K562 (cell line): ENCODE measurements around the gene SERPINH1. TPM values are rescaled to one million over a fixed set of nuclear protein-coding genes. Genes with fewer than 3 reads are reported as not detected.

Source experiments
- ATAC-seq: fragments of 200-7000 bp; cut with Tn5 transposase; 3 replicates; pipeline ENCODE4 v1.9.1; 2020; ENCODE audit warnings: moderate library complexity
- BruUV-seq: library from RNA; stranded (reverse); fragments of 400-500 nt; replicated peaks from 2 replicates; lab custom pipeline; 2021; lab: Mats Ljungman, UMichigan
- CTCF ChIA-PET: fragments of 300-600 bp; formaldehyde crosslinking; extraction: SDS; loops from one replicate; lab custom pipeline; 2021; ENCODE audit warnings: low intra/inter-chr PET ratio; lab: Yijun Ruan, JAX
- POLR2A ChIA-PET: fragments of 300-600, 350-650 bp; sonication (Branson Sonifier 250); formaldehyde crosslinking; extraction: SDS; loops from one replicate; lab custom pipeline; 2021; ENCODE audit warnings: antibody characterized with exemption, inconsistent platforms; lab: Yijun Ruan, JAX
- DNase-seq, 4 experiments: peaks; one replicate each; pipeline versions ENCODE4 v3.0.0 to v3.0.0-alpha.2; 2011 to 2018; ENCODE audit warnings: low spot score in 3 of 4, mixed read lengths in 3 of 4; ENCODE audit errors: extremely low read depth in 1 of 4
- FAIRE-seq: peaks from 2 replicates; lab custom pipeline; 2011; peaks lifted over from hg19 to GRCh38; lab: Jason Lieb, UNC
- H2AFZ ChIP-seq: 2 replicates; pipeline ENCODE4 v1.6.0; 2011; ENCODE audit warnings: low read depth, low read length, control low read depth, inconsistent platforms
- H3K27ac ChIP-seq: fragments of 200-600 bp; 3 replicates; pipeline ENCODE4 v1.8.0; 2011; ENCODE audit warnings: low read depth, mild to moderate bottlenecking, control low read depth, inconsistent platforms, low read length, moderate library complexity, mixed read lengths; ENCODE audit errors: extremely low read depth
- H3K27me3 ChIP-seq, 2 experiments: fragments of 300-600 bp in 1 of 2; 2 replicates in 1 of 2; 3 replicates in 1 of 2; pipeline versions ENCODE4 v1.6.0 to v1.8.0; 2011; ENCODE audit warnings: inconsistent platforms in 2 of 2, low read length in 2 of 2, mild to moderate bottlenecking in 1 of 2, mixed read lengths in 1 of 2, moderate library complexity in 1 of 2; ENCODE audit not compliant: control insufficient read depth in 2 of 2, insufficient read depth in 2 of 2
- H3K36me3 ChIP-seq: fragments of 300-600 bp; 3 replicates; pipeline ENCODE4 v1.8.0; 2011; ENCODE audit warnings: mild to moderate bottlenecking, low read length, inconsistent platforms; ENCODE audit not compliant: control insufficient read depth, insufficient read depth
- H3K4me1 ChIP-seq, 2 experiments: fragments of 200-600 bp in 1 of 2; replicated peaks in 1 of 2; 2 replicates in 1 of 2; 3 replicates in 1 of 2; pipeline versions ENCODE4 v1.5.1 to v1.8.0; 2011; ENCODE audit warnings: inconsistent platforms in 2 of 2, low read length in 2 of 2, mild to moderate bottlenecking in 1 of 2, mixed read lengths in 1 of 2, moderate library complexity in 1 of 2; ENCODE audit not compliant: control insufficient read depth in 2 of 2, insufficient read depth in 2 of 2
- H3K4me2 ChIP-seq: 2 replicates; pipeline ENCODE4 v1.6.1; 2011; ENCODE audit warnings: low read length, control low read depth, inconsistent platforms, mixed read lengths; ENCODE audit not compliant: insufficient read depth
- H3K4me3 ChIP-seq: fragments of 200-600 bp; sonication (generic), shearing (Covaris generic); 2 replicates; pipeline ENCODE4 v1.5.1; 2016; ENCODE audit warnings: control low read depth, inconsistent platforms
- H3K79me2 ChIP-seq: fragments of 200-600 bp; 3 replicates; pipeline ENCODE4 v1.8.0; 2011; ENCODE audit warnings: low read length, inconsistent platforms; ENCODE audit not compliant: control insufficient read depth, insufficient read depth
- H3K9ac ChIP-seq, 2 experiments: 2 replicates each; pipeline versions ENCODE4 v1.6.0 to v1.6.1; 2011; ENCODE audit warnings: low read depth in 2 of 2, low read length in 2 of 2, control low read depth in 1 of 2, inconsistent platforms in 1 of 2, mild to moderate bottlenecking in 1 of 2, mixed read lengths in 1 of 2; ENCODE audit not compliant: insufficient read depth in 1 of 2
- H3K9me1 ChIP-seq: one replicate; pipeline ENCODE4 v1.6.0; 2011; ENCODE audit warnings: inconsistent platforms, mild to moderate bottlenecking, low read length, moderate library complexity; ENCODE audit not compliant: control insufficient read depth, insufficient read depth
- H3K9me3 ChIP-seq: replicated peaks from 2 replicates; pipeline ENCODE4 v1.5.1; 2011; ENCODE audit warnings: low read depth, low read length, inconsistent platforms; ENCODE audit not compliant: control insufficient read depth, insufficient read depth
- H4K20me1 ChIP-seq: replicated peaks from 2 replicates; pipeline ENCODE4 v1.6.1; 2011; ENCODE audit warnings: low read length, inconsistent platforms, mixed read lengths; ENCODE audit not compliant: control insufficient read depth, insufficient read depth
- HIVEP1 ChIP-seq: fragments of 250-450 bp; sonication (Bioruptor Pico); IDR thresholded peaks from 2 replicates; pipeline ENCODE4 v1.4.0; 2020; ENCODE audit warnings: mild to moderate bottlenecking
- HSF4 ChIP-seq: fragments of 250-450 bp; sonication (Bioruptor Pico); IDR thresholded peaks from 2 replicates; pipeline ENCODE4 v2.1.2; 2022; ENCODE audit warnings: mild to moderate bottlenecking, moderate library complexity, borderline replicate concordance
- MCM5 ChIP-seq: fragments of 450-650 bp; IDR thresholded peaks from 2 replicates; pipeline ENCODE4 v1.6.1; 2016; ENCODE audit warnings: low read depth
- MTA3 ChIP-seq: fragments of 450-650 bp; formaldehyde crosslinking; IDR thresholded peaks from 2 replicates; pipeline ENCODE4 v1.6.1; 2017; ENCODE audit warnings: mild to moderate bottlenecking, borderline replicate concordance
- NFIX ChIP-seq: fragments of 250-450 bp; sonication (Bioruptor Pico); IDR thresholded peaks from 2 replicates; pipeline ENCODE4 v1.4.0; 2020; ENCODE audit warnings: low read depth, mild to moderate bottlenecking, moderate library complexity
- NR2C2 ChIP-seq, 2 experiments: fragments of 200-800 bp in 1 of 2; sonication (Bioruptor generic) in 1 of 2; sonication (generic) in 1 of 2; formaldehyde crosslinking in 1 of 2; IDR thresholded peaks; 2 replicates each; pipeline versions ENCODE4 v1.6.1 to v1.8.0; 2016 to 2022; ENCODE audit warnings: mild to moderate bottlenecking in 1 of 2, missing compliant biosample characterization in 1 of 2, missing genetic modification characterization in 1 of 2, missing genetic modification reagents in 1 of 2
- NRF1 ChIP-seq, 2 experiments: fragments of 450-650 bp; IDR thresholded peaks in 1 of 2; conservative IDR thresholded peaks in 1 of 2; 2 replicates each; pipeline ENCODE4 v1.6.1; 2014; ENCODE audit warnings: mild to moderate bottlenecking in 2 of 2
- RAD21 ChIP-seq, 2 experiments: fragments of 250-450 bp in 1 of 2; fragments of 450-650 bp in 1 of 2; sonication (Bioruptor Pico) in 1 of 2; formaldehyde crosslinking in 1 of 2; IDR thresholded peaks in 1 of 2; conservative IDR thresholded peaks in 1 of 2; 2 replicates each; pipeline versions ENCODE4 v1.4.0 to v1.8.0; 2020 to 2022; ENCODE audit warnings: mild to moderate bottlenecking in 2 of 2, moderate library complexity in 1 of 2
- TCF7L2 ChIP-seq: fragments of 150-350 bp; IDR thresholded peaks from 2 replicates; pipeline ENCODE4 v1.6.1; 2016; ENCODE audit warnings: low read depth, mild to moderate bottlenecking, low read length, moderate library complexity
- VEZF1 ChIP-seq: fragments of 200-800 bp; sonication (Bioruptor generic); IDR thresholded peaks from 2 replicates; pipeline ENCODE4 v1.6.1; 2017; ENCODE audit warnings: missing genetic modification characterization, missing compliant biosample characterization
- ZBTB7A ChIP-seq: IDR thresholded peaks from 2 replicates; pipeline ENCODE4 v1.6.1; 2011; ENCODE audit warnings: low read depth, mild to moderate bottlenecking, low read length, moderate library complexity, borderline replicate concordance; ENCODE audit not compliant: control insufficient read depth
- ZEB2 ChIP-seq: fragments of 450-650 bp; IDR thresholded peaks from 2 replicates; pipeline ENCODE4 v1.6.1; 2016
- WGBS: fragments of 100-300 bp; shearing (Covaris generic); methylation state at CpG from one replicate; pipeline ENCODE4 v1.1.6; 2016; ENCODE audit warnings: low coverage, mixed read lengths; ENCODE audit not compliant: insufficient coverage; ENCODE audit errors: missing lambda C conversion rate; 5-methylcytosine and 5-hydroxymethylcytosine counted together
- in situ Hi-C: fragments of 300-500 bp; cut with MboI; formaldehyde crosslinking; loops from 4 replicates; pipeline ENCODE4 v1.15.0; 2018; ENCODE audit warnings: inconsistent platforms, mixed read lengths
- intact Hi-C: fragments of 100-400 bp; cut with micrococcal nuclease; formaldehyde crosslinking; loops from 2 replicates; pipeline ENCODE4 v1.14.2; 2022
- polyA plus RNA-seq, 8 experiments: library from polyadenylated mRNA; depleted of rRNA in 4 of 8; stranded (reverse) in 5 of 8; unstranded in 3 of 8; fragments of >200 nt; fragmentation: Nextera tagmentation in 2 of 8; fragmentation: Illumina TruSeq in 1 of 8; extraction: Ambion mirVana in 2 of 8; extraction: Trizol in 1 of 8; gene quantifications; 2 replicates each; pipeline versions ENCODE4 v1.2.1 to v1.2.3, GENCODE V29; 2011 to 2014; ENCODE audit warnings: inconsistent platforms in 1 of 8, missing spikeins in 1 of 8
- total RNA-seq, 7 experiments: library from RNA; depleted of rRNA in 6 of 7; stranded (reverse); fragments of >200 nt in 6 of 7; fragmentation: Illumina TruSeq in 2 of 7; extraction: Trizol in 2 of 7; gene quantifications; 2 replicates each; pipeline versions ENCODE4 v1.2.1 to v1.2.3, GENCODE V29; 2011 to 2021; ENCODE audit warnings: low replicate concordance in 1 of 7

The SERPINH1 gene
- total and polyA plus RNA-seq, 9 of the 15 experiments (the other 6 are each of a cell fraction or from before 2014, with no cell fraction given), result 2.8 to 106 (median 67.9) TPM

DNA sequence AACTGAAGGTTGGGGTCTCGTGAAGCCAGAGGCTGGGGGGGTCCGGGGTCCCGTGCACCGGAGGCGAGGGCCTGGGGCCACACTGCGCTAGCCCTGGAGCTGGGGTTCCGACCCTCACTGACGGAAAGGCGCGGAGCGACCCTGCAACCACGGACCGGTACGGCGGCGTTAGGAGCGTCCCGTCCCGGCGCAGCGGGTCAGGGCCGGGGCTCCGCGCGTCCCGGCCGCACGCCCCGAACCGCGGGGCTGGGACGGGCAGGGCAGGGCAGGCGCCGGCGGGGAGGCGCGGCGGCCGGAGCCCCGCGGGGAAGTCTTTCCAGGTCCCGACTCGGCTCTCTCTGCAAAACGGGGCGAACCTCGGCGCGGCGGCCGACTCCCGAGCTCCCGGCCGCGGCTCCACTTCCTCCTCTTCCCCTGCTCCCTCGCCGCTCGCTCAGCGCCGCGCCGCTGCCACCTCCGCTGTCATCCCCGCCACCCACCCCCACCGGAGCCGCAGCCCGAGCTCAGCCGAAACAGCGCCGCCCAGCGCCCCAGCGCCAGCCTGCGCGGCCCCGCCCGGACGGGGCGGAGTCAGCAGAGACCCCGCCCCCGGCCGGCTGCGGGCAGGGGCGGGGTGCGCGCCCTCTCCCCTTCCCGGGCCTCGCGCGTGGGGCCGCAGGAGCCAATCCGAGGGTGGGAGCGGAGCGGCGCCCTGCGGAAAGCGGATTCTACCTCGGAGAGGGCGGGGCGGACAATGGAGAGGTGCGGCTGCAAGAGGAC, 36.4 kb upstream of the SERPINH1 start, which contains the start of gene GDPD5 (continued):
- no peak for TF ChIP-seq TCF7L2
- no peak for TF ChIP-seq MCM5
- TF ChIP-seq HSF4 (CRISPR knock-in tag), result no peak
- no peak for TF ChIP-seq NFIX
- TF ChIP-seq MTA3, result no peak; the same call in 1 of the 2 replicates
- TF ChIP-seq RAD21 (CRISPR knock-in tag; conservative IDR thresholded peaks at IDR 0.05 in 1 of 2, IDR thresholded peaks at IDR 0.05 in 1 of 2), result peak; percentile 55
- TF ChIP-seq HIVEP1 (CRISPR knock-in tag), result no peak
- TF ChIP-seq ZEB2, result no peak

DNA sequence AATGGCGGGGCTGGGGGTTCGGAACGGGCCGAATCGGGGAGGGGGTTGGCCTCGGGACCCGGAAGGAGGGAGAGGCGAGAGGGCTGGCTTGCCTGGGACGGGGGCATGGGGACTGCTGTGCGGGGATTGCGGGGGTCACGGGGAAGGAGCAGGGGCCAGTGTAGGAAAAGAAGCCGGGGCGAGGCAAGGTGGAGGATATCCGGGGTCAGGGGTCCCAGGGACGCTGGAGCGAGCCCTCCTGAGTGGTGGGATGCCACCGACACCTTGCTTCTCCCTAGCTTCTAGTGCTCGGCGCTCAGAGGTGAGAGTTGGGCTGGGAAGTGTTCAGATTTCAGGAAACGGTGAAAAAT, 35.9 kb upstream of the SERPINH1 start:
- H3K9ac ChIP-seq, result peak overlapping the region; percentile 73 to 92
- no peaks in the 10 kb centered on the region for H3K27me3 ChIP-seq
- ATAC-seq (peak; percentile 4), FAIRE-seq (no peak), DNase-seq (no peak)
- peak overlapping the region; percentile 68 for H3K27ac ChIP-seq
- BruUV-seq, result no TSS peak
- WGBS, result 0% methylated on average over 3 of the region's 21 CpGs
- H3K4me3 ChIP-seq, result peak overlapping the region; percentile 63
- H4K20me1 ChIP-seq, result peaks cover 7% of the 10 kb centered on the region; the same call in 1 of the 2 replicates
- in situ Hi-C loops, result no loop called here
- intact Hi-C loops, result no loop called here
- H3K79me2 ChIP-seq, result peaks cover 10% of the 10 kb centered on the region; the same call in 1 of the 3 replicates
- no peaks in the 10 kb centered on the region for H3K9me3 ChIP-seq
- CTCF ChIA-PET, result interaction anchor here (2.7 kb wide), 1 partner anchor 81 kb away, joined by 14 read pairs; no protein-coding TSS in a partner anchor
- H2AFZ ChIP-seq, result peak overlapping the region; percentile 80
- H3K9me1 ChIP-seq, result no peaks in the 10 kb centered on the region
- H3K4me1 ChIP-seq, result peaks cover 10 to 35% of the 10 kb centered on the region in 2 experiments; a peak in 4 of 5 replicates
- POLR2A ChIA-PET, result interaction anchor here (1.0 kb wide), 1 partner anchor 232 kb away, joined by 4 read pairs; no protein-coding TSS in a partner anchor
- H3K4me2 ChIP-seq, result peak overlapping the region; percentile 95
- no peaks in the 10 kb centered on the region for H3K36me3 ChIP-seq
- TF ChIP-seq NR2C2 (CRISPR knock-in tag; IDR thresholded peaks at IDR 0.05), result no peak
- TF ChIP-seq NR2C2 (tag; IDR thresholded peaks at IDR 0.05), result peak; percentile 78
- peak; percentile 12 for TF ChIP-seq VEZF1 (CRISPR knock-in tag)
- peak in 1 of 2 experiments; percentile 1; a peak in 2 of 4 replicates for TF ChIP-seq NRF1 (conservative IDR thresholded peaks at IDR 0.05 in 1 of 2, IDR thresholded peaks at IDR 0.05 in 1 of 2)
- peak; percentile 2; the same call in 1 of the 2 replicates for TF ChIP-seq ZBTB7A
